ENCODE data around the gene SLC9A4. TPM values are rescaled to one million over a fixed set of nuclear protein-coding genes. Genes with fewer than 3 reads are reported as not detected.

The SLC9A4 gene
- total RNA-seq, 2 experiments from 2014 or later: 0.08 TPM

GRCh38 chr2:102460467-102460866 lies 12.6 kb upstream of the SLC9A4 start:
- CTCF ChIA-PET: interaction anchor here (0.6 to 2.6 kb wide), 8 partner anchors 9 to 440 kb away, joined by 3 to 10 read pairs (median 4); partner anchors contain the start of gene SLC9A4
- Mint-ChIP-seq H3K27ac (no peak overlapping the region), H3K9me3 (ENCODE audit: insufficient read depth) (no peaks in the 10 kb centered on the region), H3K4me1 (ENCODE audit: low read depth) (peaks cover 1% of the 10 kb centered on the region), H3K27me3 (ENCODE audit: low read depth) (peaks cover 31% of the 10 kb centered on the region), H3K4me3 (no peak overlapping the region), H3K36me3 (ENCODE audit: low read depth) (peaks cover 3% of the 10 kb centered on the region)
- no peak for ATAC-seq
- DNase-seq: no peak
- POLR2A ChIA-PET: no interaction called here

GRCh38 chr2:102461188-102461587 lies 11.8 kb upstream of the SLC9A4 start:
- Mint-ChIP-seq H3K9me3 (ENCODE audit: insufficient read depth) (no peaks in the 10 kb centered on the region), H3K36me3 (ENCODE audit: low read depth) (no peaks in the 10 kb centered on the region), H3K27me3 (ENCODE audit: low read depth) (peaks cover 31% of the 10 kb centered on the region), H3K27ac (no peak overlapping the region), H3K4me1 (ENCODE audit: low read depth) (no peaks in the 10 kb centered on the region), H3K4me3 (no peak overlapping the region)
- ChIA-PET POLR2A (interaction anchor here (0.7 kb wide), 1 partner anchor 719 kb away, joined by 3 read pairs; no protein-coding TSS in a partner anchor), CTCF (interaction anchor here (0.6 to 2.6 kb wide), 5 partner anchors 9 to 455 kb away, joined by 3 to 10 read pairs (median 4); no protein-coding TSS in a partner anchor)
- ATAC-seq: no peak
- DNase-seq: no peak

DNA sequence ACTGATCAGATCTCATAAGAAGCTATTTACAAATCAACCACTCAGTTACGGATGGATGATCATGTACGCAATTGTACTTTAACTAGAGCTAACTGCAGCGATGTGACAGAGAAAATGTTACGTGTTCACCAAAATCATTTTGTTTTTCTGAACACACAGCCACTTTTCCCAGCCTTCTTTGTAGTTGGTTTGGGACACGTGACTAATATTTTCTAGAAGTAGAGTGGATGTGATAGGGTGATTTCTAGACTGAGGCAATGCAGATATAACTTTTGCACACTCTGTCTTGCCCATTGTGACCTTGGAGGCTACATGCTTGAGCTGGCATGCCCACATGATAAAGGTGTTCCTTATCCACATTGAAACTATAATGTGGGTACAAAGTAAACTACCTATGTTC lies 9.9 kb upstream of the SLC9A4 start:
- Mint-ChIP-seq H3K36me3 (ENCODE audit: low read depth) (no peaks in the 10 kb centered on the region), H3K4me1 (ENCODE audit: low read depth) (no peaks in the 10 kb centered on the region), H3K27me3 (ENCODE audit: low read depth) (peaks cover 40% of the 10 kb centered on the region), H3K27ac (no peak overlapping the region), H3K9me3 (ENCODE audit: insufficient read depth) (no peaks in the 10 kb centered on the region), H3K4me3 (no peak overlapping the region)
- ChIA-PET POLR2A (no interaction called here), CTCF (no interaction called here)
- ATAC-seq: no peak
- no peak for DNase-seq

DNA sequence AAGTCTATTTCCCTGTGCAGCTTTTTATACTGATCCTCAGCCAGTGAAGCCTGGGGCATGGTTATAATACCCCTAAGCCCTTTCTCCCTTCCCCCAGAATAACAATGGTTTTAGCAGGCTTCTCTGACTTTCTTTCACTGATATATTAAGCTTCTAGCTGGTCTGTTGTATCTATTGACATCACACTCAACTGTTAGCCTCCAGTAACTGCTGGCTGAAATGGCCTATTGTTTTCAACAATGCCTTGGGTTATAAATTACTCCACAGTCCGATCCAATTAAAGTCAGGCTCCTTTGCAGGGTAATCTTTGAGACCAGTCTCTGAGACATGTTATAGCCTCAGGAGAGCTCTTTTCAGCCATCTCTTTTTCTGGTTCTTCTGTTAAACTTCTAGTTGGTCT lies 2.9 kb upstream of the SLC9A4 start:
- POLR2A ChIA-PET: no interaction called here
- no peaks in the 10 kb centered on the region for H3K36me3 Mint-ChIP-seq (ENCODE audit: low read depth)
- H3K4me3 Mint-ChIP-seq: no peak overlapping the region
- ATAC-seq: no peak
- no peaks in the 10 kb centered on the region for H3K4me1 Mint-ChIP-seq (ENCODE audit: low read depth)
- H3K9me3 Mint-ChIP-seq (ENCODE audit: insufficient read depth): peaks cover 11% of the 10 kb centered on the region
- no peak overlapping the region for H3K27ac Mint-ChIP-seq
- CTCF ChIA-PET: interaction anchor here (1.5 to 4.8 kb wide), 2 partner anchors 145 to 265 kb away, joined by 4 to 36 read pairs; no protein-coding TSS in a partner anchor
- no peak for DNase-seq
- peaks cover 31% of the 10 kb centered on the region for H3K27me3 Mint-ChIP-seq (ENCODE audit: low read depth)

- no peak overlapping the region for H3K27ac Mint-ChIP-seq
- CTCF ChIA-PET: interaction anchor here (0.6 to 4.8 kb wide), 26 partner anchors 10 to 453 kb away, joined by 3 to 36 read pairs (median 4); no protein-coding TSS in a partner anchor
- H3K9me3 Mint-ChIP-seq (ENCODE audit: insufficient read depth): peaks cover 11% of the 10 kb centered on the region
- POLR2A ChIA-PET: interaction anchor here (0.6 kb wide), 1 partner anchor 9 kb away, joined by 3 read pairs; no protein-coding TSS in a partner anchor
- ATAC-seq (no peak), DNase-seq (no peak)
- H3K36me3 Mint-ChIP-seq (ENCODE audit: low read depth): no peaks in the 10 kb centered on the region
- no peaks in the 10 kb centered on the region for H3K4me1 Mint-ChIP-seq (ENCODE audit: low read depth)
- H3K4me3 Mint-ChIP-seq: no peak overlapping the region
- peaks cover 36% of the 10 kb centered on the region for H3K27me3 Mint-ChIP-seq (ENCODE audit: low read depth)
Measured at GRCh38 chr2:102473631-102474030, 605 bp downstream of the SLC9A4 start.

DNA sequence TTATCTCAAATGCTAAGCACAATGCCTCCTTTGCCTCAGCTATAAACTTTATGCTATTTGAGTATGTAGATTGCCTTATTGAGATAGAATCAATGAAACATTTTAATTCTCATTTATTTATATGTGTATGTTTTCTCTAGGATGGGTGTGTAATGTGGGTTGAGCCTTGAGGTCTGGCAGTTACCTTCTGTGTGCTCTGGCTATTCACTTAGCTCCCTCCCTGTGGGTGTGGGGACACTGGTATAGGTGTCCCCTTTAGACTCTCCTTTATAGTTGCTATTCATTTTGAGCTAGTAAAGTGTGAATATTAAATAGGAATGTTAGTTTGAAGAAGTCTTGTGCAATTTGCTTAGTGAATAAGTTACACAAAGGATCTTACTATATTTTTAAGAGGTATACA lies 1.8 kb downstream of the SLC9A4 start:
- ChIA-PET POLR2A (no interaction called here), CTCF (interaction anchor here (1.4 to 4.8 kb wide), 3 partner anchors 14 to 141 kb away, joined by 6 to 36 read pairs (median 7); no protein-coding TSS in a partner anchor)
- H3K9me3 Mint-ChIP-seq (ENCODE audit: insufficient read depth): peaks cover 5% of the 10 kb centered on the region
- H3K36me3 Mint-ChIP-seq (ENCODE audit: low read depth): no peaks in the 10 kb centered on the region
- H3K4me3 Mint-ChIP-seq: no peak overlapping the region
- no peak for ATAC-seq
- peaks cover 36% of the 10 kb centered on the region for H3K27me3 Mint-ChIP-seq (ENCODE audit: low read depth)
- no peak overlapping the region for H3K27ac Mint-ChIP-seq
- H3K4me1 Mint-ChIP-seq (ENCODE audit: low read depth): no peaks in the 10 kb centered on the region
- no peak for DNase-seq

DNA sequence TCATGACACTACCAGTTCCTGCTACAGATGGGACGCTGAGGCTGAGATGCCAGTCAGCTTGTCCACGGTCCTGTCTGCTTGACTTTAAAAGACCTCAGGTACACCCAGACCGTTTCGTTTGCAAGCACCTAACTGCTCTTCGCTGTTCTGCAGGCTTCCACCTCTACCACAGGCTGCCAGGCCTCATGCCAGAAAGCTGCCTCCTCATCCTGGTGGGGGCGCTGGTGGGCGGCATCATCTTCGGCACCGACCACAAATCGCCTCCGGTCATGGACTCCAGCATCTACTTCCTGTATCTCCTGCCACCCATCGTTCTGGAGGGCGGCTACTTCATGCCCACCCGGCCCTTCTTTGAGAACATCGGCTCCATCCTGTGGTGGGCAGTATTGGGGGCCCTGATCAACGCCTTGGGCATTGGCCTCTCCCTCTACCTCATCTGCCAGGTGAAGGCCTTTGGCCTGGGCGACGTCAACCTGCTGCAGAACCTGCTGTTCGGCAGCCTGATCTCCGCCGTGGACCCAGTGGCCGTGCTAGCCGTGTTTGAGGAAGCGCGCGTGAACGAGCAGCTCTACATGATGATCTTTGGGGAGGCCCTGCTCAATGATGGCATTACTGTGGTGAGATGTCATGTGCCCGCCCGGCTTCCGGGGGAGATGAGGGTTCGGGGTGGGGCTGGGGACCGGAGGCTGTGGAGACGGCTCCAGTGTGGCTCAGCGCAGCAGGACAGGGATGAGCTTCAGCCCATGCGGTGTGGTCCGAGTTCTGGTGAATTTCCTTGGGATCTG lies 5.9 kb downstream of the SLC9A4 start:
- H3K4me3 Mint-ChIP-seq: no peak overlapping the region
- CTCF ChIA-PET: interaction anchor here (0.6 kb wide), 1 partner anchor 26 kb away, joined by 3 read pairs; no protein-coding TSS in a partner anchor

DNA sequence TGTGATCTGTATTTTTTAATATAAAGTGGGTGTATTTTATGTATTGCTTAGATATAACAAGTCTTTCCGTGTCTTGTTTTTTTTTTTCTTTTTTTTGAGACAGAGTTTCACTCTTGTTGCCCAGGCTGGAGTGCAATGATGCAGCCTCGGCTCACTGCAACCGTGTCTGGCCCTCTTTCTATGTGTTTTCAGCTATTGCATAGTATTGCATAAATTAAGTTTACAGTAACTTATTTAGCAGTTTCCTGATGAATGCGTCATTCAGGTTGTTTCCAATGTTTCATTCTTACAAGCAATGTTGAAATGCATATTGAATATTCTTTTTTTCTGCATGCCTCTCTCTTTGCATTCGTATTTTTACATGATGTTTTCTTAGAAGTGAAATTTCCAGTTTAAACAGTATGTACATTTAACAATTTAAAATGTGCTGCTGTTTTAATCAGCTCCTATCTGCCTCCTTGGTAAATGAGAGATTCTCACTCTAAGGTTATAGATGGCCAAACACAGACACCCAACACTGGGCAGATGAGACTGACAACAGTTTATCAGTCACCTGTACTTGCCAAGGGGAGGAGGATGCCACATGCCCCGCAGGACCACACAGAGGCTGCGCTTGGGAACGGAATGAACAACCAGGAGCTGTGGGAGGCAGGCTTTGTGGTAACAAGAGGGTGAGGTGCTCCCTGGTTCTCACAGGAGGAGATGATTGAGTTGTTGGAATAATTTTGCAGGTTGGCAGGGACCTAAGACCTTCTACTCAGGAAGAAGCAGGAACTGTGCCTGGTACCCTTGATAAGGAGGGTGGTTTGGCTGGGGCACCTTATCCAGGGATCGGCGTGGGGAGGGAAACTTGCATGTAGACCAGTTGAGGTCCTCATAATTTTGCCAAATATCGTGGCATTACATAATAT lies 7.5 kb downstream of the SLC9A4 start:
- POLR2A ChIA-PET: no interaction called here
- H3K4me1 Mint-ChIP-seq (ENCODE audit: low read depth): no peaks in the 10 kb centered on the region
- peaks cover 15% of the 10 kb centered on the region for H3K27me3 Mint-ChIP-seq (ENCODE audit: low read depth)
- no peaks in the 10 kb centered on the region for H3K36me3 Mint-ChIP-seq (ENCODE audit: low read depth)
- no peak overlapping the region for H3K27ac Mint-ChIP-seq
- ATAC-seq (no peak), DNase-seq (no peak)
- no peaks in the 10 kb centered on the region for H3K9me3 Mint-ChIP-seq (ENCODE audit: insufficient read depth)
- CTCF ChIA-PET: interaction anchor here (1.3 kb wide), 1 partner anchor 135 kb away, joined by 3 read pairs; no protein-coding TSS in a partner anchor
- H3K4me3 Mint-ChIP-seq: no peak overlapping the region

More for the DNA sequence above, 5.9 kb downstream of the SLC9A4 start:
- POLR2A ChIA-PET: no interaction called here
- peaks cover 19% of the 10 kb centered on the region for H3K27me3 Mint-ChIP-seq (ENCODE audit: low read depth)
- H3K4me1 Mint-ChIP-seq (ENCODE audit: low read depth): no peaks in the 10 kb centered on the region
- no peaks in the 10 kb centered on the region for H3K36me3 Mint-ChIP-seq (ENCODE audit: low read depth)
- no peaks in the 10 kb centered on the region for H3K9me3 Mint-ChIP-seq (ENCODE audit: insufficient read depth)
- ATAC-seq: no peak
- H3K27ac Mint-ChIP-seq: no peak overlapping the region
- no peak for DNase-seq

DNA sequence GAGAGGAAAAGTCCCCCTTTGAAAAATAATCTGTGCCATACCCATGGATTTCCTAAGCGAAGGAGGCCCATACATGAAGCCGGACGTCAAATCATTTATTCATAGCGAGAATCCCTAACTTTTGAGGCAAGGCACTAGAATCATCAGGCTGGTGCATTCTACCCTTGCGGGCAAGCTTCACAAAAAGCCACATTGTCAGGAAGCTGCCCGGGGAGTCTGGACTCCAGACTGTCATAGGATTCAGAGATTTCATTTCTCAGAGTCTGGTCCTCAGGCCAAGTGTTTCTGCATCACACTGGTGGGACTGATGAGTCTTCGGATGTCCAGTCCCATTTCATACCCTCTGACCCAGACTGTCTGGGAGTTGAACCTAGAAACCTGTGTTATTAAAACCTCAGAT lies 8.9 kb downstream of the SLC9A4 start:
- ATAC-seq (no peak), DNase-seq (no peak)
- POLR2A ChIA-PET: no interaction called here
- H3K27ac Mint-ChIP-seq: no peak overlapping the region
- H3K36me3 Mint-ChIP-seq (ENCODE audit: low read depth): no peaks in the 10 kb centered on the region
- no peak overlapping the region for H3K4me3 Mint-ChIP-seq
- no peaks in the 10 kb centered on the region for H3K9me3 Mint-ChIP-seq (ENCODE audit: insufficient read depth)
- H3K27me3 Mint-ChIP-seq (ENCODE audit: low read depth): peaks cover 14% of the 10 kb centered on the region
- H3K4me1 Mint-ChIP-seq (ENCODE audit: low read depth): peaks cover under 1% of the 10 kb centered on the region
- CTCF ChIA-PET: no interaction called here

DNA sequence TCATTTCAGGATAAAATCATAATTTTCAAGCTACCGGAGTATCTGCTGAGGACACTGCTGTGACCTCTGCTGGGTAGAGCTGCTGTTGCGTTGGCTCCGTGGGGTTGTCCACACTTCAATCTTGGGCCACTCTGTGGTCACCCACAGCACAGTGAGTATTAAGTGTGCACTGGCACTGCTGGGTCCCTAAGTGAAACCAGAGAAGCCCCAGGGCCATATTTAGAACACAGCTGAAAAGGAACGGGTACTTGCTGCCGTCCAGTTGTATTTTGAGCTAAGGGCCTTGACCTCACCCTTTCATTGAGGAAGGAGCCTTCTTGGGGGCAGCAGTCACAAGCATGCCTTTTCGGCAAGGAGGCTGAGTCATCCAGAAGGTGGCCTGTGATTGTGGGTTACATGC lies 10.1 kb downstream of the SLC9A4 start:
- ChIA-PET CTCF (interaction anchor here (1.1 to 3.2 kb wide), 3 partner anchors 10 to 207 kb away, joined by 3 to 22 read pairs (median 4); partner anchors contain the start of gene SLC9A4), POLR2A (no interaction called here)
- ATAC-seq: no peak
- no peak for DNase-seq
- no peak overlapping the region for H3K4me3 Mint-ChIP-seq
- peaks cover 8% of the 10 kb centered on the region for H3K27me3 Mint-ChIP-seq (ENCODE audit: low read depth)
- H3K27ac Mint-ChIP-seq: no peak overlapping the region
- H3K4me1 Mint-ChIP-seq (ENCODE audit: low read depth): peaks cover 4% of the 10 kb centered on the region
- no peaks in the 10 kb centered on the region for H3K9me3 Mint-ChIP-seq (ENCODE audit: insufficient read depth)
- H3K36me3 Mint-ChIP-seq (ENCODE audit: low read depth): no peaks in the 10 kb centered on the region

DNA sequence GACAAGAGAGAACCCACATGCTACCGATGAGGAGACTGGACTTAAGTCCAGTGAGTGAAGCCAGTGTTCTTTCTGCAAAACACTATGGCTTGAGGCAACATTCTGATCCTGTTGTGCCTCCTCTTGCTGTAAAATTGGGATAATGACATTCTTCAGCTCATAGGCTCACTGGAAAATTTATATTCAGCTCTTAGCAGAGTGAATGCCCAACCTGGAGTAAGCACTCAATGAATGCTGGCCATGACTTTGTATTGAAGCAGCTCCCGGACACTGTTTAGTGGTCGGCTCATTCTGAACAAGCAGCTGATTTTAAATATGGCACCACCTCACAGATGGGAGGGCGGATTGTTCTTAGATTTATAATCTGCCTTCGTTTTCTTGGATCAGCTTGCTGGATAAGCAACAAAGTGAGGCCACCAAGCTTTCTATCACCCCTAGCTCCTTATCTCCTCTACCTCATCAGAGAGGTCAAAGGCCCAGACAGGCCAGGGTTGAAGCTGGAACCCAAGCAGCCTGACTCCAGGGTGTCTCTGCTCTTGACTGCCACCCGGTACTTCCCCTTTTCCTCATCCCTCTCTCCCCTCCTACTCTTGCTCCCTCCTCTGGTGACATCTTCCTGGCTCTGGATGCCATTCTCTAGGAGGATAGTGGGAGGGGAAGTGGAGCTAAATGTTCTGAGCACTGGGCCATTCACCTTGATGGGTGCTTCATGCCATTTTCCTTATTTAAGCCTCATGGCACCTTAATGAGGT lies 11.5 kb downstream of the SLC9A4 start:
- DNase-seq: no peak
- Mint-ChIP-seq H3K9me3 (ENCODE audit: insufficient read depth) (no peaks in the 10 kb centered on the region), H3K27ac (no peak overlapping the region), H3K4me1 (ENCODE audit: low read depth) (peaks cover 12% of the 10 kb centered on the region), H3K36me3 (ENCODE audit: low read depth) (no peaks in the 10 kb centered on the region), H3K27me3 (ENCODE audit: low read depth) (peaks cover 8% of the 10 kb centered on the region), H3K4me3 (no peak overlapping the region)
- ChIA-PET POLR2A (no interaction called here), CTCF (interaction anchor here (3.2 kb wide), 1 partner anchor 12 kb away, joined by 22 read pairs; the partner anchor contains the start of gene SLC9A4)
- no peak for ATAC-seq
